H9 (cell line): ENCODE data around the gene GYG2. TPM values are rescaled to one million over a fixed set of nuclear protein-coding genes. Genes with fewer than 3 reads are reported as not detected.

Source experiments
- DNase-seq: peaks from one replicate; pipeline ENCODE4 v3.0.0-alpha.2; 2017
- H2AFZ ChIP-seq: one replicate; pipeline ENCODE4 v1.6.1; 2013; ENCODE audit warnings: mild to moderate bottlenecking, low read length, control low read depth, moderate library complexity
- H2AK5ac ChIP-seq: 2 replicates; pipeline ENCODE4 v1.6.1; 2013; ENCODE audit warnings: low read length, control low read depth, mixed read lengths; ENCODE audit not compliant: insufficient read length
- H2BK120ac ChIP-seq: one replicate; pipeline ENCODE4 v1.6.1; 2013; ENCODE audit warnings: low read depth, mild to moderate bottlenecking, low read length, control low read depth, inconsistent platforms; ENCODE audit not compliant: poor library complexity, severe bottlenecking
- H2BK12ac ChIP-seq: 2 replicates; pipeline ENCODE4 v1.6.1; 2013; ENCODE audit warnings: low read length, control low read depth, mixed read lengths, low read depth; ENCODE audit not compliant: insufficient read length
- H2BK15ac ChIP-seq: 2 replicates; pipeline ENCODE4 v1.6.1; 2013; ENCODE audit warnings: low read depth, low read length, control low read depth
- H2BK20ac ChIP-seq: one replicate; pipeline ENCODE4 v1.6.1; 2013; ENCODE audit warnings: low read depth, mild to moderate bottlenecking, low read length, control low read depth, inconsistent platforms; ENCODE audit not compliant: poor library complexity, severe bottlenecking
- H2BK5ac ChIP-seq: 2 replicates; pipeline ENCODE4 v1.6.1; 2013; ENCODE audit warnings: low read length, control low read depth, mixed read lengths; ENCODE audit not compliant: insufficient read length
- H3K14ac ChIP-seq: 2 replicates; pipeline ENCODE4 v1.6.1; 2013; ENCODE audit warnings: low read length, control low read depth; ENCODE audit not compliant: insufficient read depth
- H3K18ac ChIP-seq: 2 replicates; pipeline ENCODE4 v1.6.1; 2013; ENCODE audit warnings: low read depth, mild to moderate bottlenecking, mixed read lengths, low read length, control low read depth; ENCODE audit not compliant: insufficient read length
- H3K23ac ChIP-seq: 2 replicates; pipeline ENCODE4 v1.6.1; 2013; ENCODE audit warnings: low read length, control low read depth, mixed read lengths, low read depth; ENCODE audit not compliant: insufficient read length
- H3K23me2 ChIP-seq: 2 replicates; pipeline ENCODE4 v1.6.1; 2013; ENCODE audit warnings: low read depth, mild to moderate bottlenecking, mixed read lengths, low read length, control low read depth; ENCODE audit not compliant: insufficient read length, poor library complexity, severe bottlenecking
- H3K27ac ChIP-seq: 2 replicates; pipeline ENCODE4 v1.5.1; 2013; ENCODE audit warnings: low read length, control low read depth, mixed read lengths, low read depth; ENCODE audit not compliant: insufficient read length
- H3K27me3 ChIP-seq: 2 replicates; pipeline ENCODE4 v1.6.1; 2013; ENCODE audit warnings: low read length, control low read depth, inconsistent platforms; ENCODE audit not compliant: insufficient read depth
- H3K4ac ChIP-seq: 2 replicates; pipeline ENCODE4 v1.6.1; 2013; ENCODE audit warnings: low read depth, mild to moderate bottlenecking, control low read depth, inconsistent platforms, low read length, moderate library complexity
- H3K4me1 ChIP-seq: 2 replicates; pipeline ENCODE4 v1.6.1; 2013; ENCODE audit warnings: low read length, control low read depth, inconsistent platforms; ENCODE audit not compliant: insufficient read depth
- H3K4me2 ChIP-seq: 2 replicates; pipeline ENCODE4 v1.6.1; 2013; ENCODE audit warnings: low read length, control low read depth, mixed read lengths; ENCODE audit not compliant: insufficient read length, insufficient read depth
- H3K56ac ChIP-seq: 2 replicates; pipeline ENCODE4 v1.6.1; 2013; ENCODE audit warnings: low read depth, mild to moderate bottlenecking, mixed read lengths, low read length, control low read depth; ENCODE audit not compliant: insufficient read length
- H3K79me1 ChIP-seq: 2 replicates; pipeline ENCODE4 v1.6.1; 2013; ENCODE audit warnings: low read depth, mild to moderate bottlenecking, moderate library complexity, low read length, control low read depth, inconsistent platforms; ENCODE audit not compliant: insufficient read depth, poor library complexity, severe bottlenecking
- H3K79me2 ChIP-seq: 2 replicates; pipeline ENCODE4 v1.6.1; 2013; ENCODE audit warnings: low read length, control low read depth, inconsistent platforms; ENCODE audit not compliant: insufficient read depth
- H3K9ac ChIP-seq: 2 replicates; pipeline ENCODE4 v1.6.1; 2013; ENCODE audit warnings: low read length, control low read depth, mixed read lengths; ENCODE audit not compliant: insufficient read length; ENCODE audit errors: extremely low read depth
- H3K9me3 ChIP-seq: one replicate; pipeline ENCODE4 v1.6.1; 2013; ENCODE audit warnings: low read depth, low read length, inconsistent platforms; ENCODE audit not compliant: control insufficient read depth
- H3T11ph ChIP-seq: one replicate; pipeline ENCODE4 v1.6.1; 2013; ENCODE audit warnings: mild to moderate bottlenecking, low read length, control low read depth, inconsistent platforms
- H4K20me1 ChIP-seq: one replicate; pipeline ENCODE4 v1.6.1; 2013; ENCODE audit not compliant: control insufficient read depth, insufficient read length, insufficient read depth
- H4K5ac ChIP-seq: 2 replicates; pipeline ENCODE4 v1.6.1; 2013; ENCODE audit warnings: low read depth, mild to moderate bottlenecking, mixed read lengths, low read length, control low read depth; ENCODE audit not compliant: insufficient read length
- H4K8ac ChIP-seq: replicated peaks from 2 replicates; pipeline ENCODE4 v1.6.1; 2013; ENCODE audit warnings: low read length, control low read depth, mixed read lengths, low read depth; ENCODE audit not compliant: insufficient read length
- H4K91ac ChIP-seq: 2 replicates; pipeline ENCODE4 v1.6.1; 2013; ENCODE audit warnings: low read depth, mild to moderate bottlenecking, moderate library complexity, mixed read lengths, low read length, control low read depth; ENCODE audit not compliant: insufficient read length
- H3K27ac Mint-ChIP-seq, 3 experiments: 2 replicates in 2 of 3; 3 replicates in 1 of 3; pipeline ENCODE4 v1.8.0; 2020 to 2021; ENCODE audit warnings: mixed read lengths in 3 of 3, mild to moderate bottlenecking in 1 of 3, moderate library complexity in 1 of 3
- H3K27me3 Mint-ChIP-seq: 2 replicates; pipeline ENCODE4 v1.8.0; 2021; ENCODE audit warnings: low read depth, mild to moderate bottlenecking, moderate library complexity, mixed read lengths
- H3K36me3 Mint-ChIP-seq, 3 experiments: 2 replicates in 2 of 3; 3 replicates in 1 of 3; pipeline ENCODE4 v1.8.0; 2020 to 2021; ENCODE audit warnings: low read depth in 3 of 3, mixed read lengths in 3 of 3; ENCODE audit not compliant: insufficient read depth in 1 of 3
- H3K4me1 Mint-ChIP-seq, 2 experiments: 2 replicates each; pipeline ENCODE4 v1.8.0; 2020; ENCODE audit warnings: mixed read lengths in 2 of 2
- H3K4me3 Mint-ChIP-seq, 2 experiments: 2 replicates in 1 of 2; 3 replicates in 1 of 2; pipeline ENCODE4 v1.8.0; 2020 to 2021; ENCODE audit warnings: mild to moderate bottlenecking in 2 of 2, mixed read lengths in 2 of 2, moderate library complexity in 1 of 2
- H3K9me3 Mint-ChIP-seq, 2 experiments: 2 replicates in 1 of 2; 3 replicates in 1 of 2; pipeline ENCODE4 v1.8.0; 2020; ENCODE audit warnings: mild to moderate bottlenecking in 2 of 2, mixed read lengths in 2 of 2, moderate library complexity in 1 of 2
- WGBS: extraction: QIAGEN DNeasy Blood & Tissue Kit; methylation state at CpG from one replicate; pipeline ENCODE4 v1.1.7; 2013; ENCODE audit warnings: missing lambda C conversion rate, low lambda C conversion rate, mixed read lengths; ENCODE audit not compliant: insufficient read length; ENCODE audit errors: extremely low coverage; 5-methylcytosine and 5-hydroxymethylcytosine counted together
- total RNA-seq: library from RNA; stranded (reverse); gene quantifications from 2 replicates; pipeline ENCODE4 v1.2.1, GENCODE V29; 2021
- TF ChIP-seq, protein P1 (sequence below): fragments of 200-600 bp; sonication (generic); conservative IDR thresholded peaks from 3 replicates; pipeline ENCODE4 v1.8.0; 2021; ENCODE audit warnings: antibody characterized with exemption, mild to moderate bottlenecking

The GYG2 gene
- total RNA-seq, 1 experiment from 2014 or later, result 95.9 TPM

DNA sequence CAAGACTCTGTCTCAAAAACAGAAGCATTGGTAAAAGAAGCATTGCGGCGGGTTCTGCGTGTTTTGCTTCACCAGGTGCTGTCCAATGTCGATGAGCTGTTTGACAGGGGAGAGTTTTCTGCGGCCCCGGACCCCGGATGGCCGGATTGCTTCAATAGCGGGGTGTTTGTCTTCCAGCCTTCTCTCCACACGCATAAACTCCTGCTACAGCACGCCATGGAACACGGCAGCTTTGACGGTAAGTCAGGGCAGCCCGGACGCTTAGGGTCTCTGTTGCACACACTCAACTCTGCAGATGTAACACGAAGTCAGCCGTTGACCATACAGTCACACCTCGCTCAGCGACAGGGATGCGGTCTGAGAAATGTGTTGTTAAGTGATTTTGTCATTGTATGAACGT, 26.2 kb downstream of the GYG2 start:
- Histone ChIP-seq H2BK120ac (no peak overlapping the region), H2BK15ac (no peak overlapping the region), H3K27me3 (no peaks in the 10 kb centered on the region), H3K4me2 (no peak overlapping the region), H4K8ac (no peak overlapping the region), H2BK12ac (no peak overlapping the region), H3T11ph (no peak overlapping the region), H3K79me1 (no peaks in the 10 kb centered on the region), H2BK20ac (no peak overlapping the region), H2BK5ac (no peak overlapping the region), H3K27ac (no peak overlapping the region), H4K91ac (no peak overlapping the region), H3K9ac (no peak overlapping the region), H2AK5ac (no peak overlapping the region), H3K14ac (no peak overlapping the region), H2AFZ (no peak overlapping the region), H4K5ac (no peak overlapping the region), H3K4ac (no peak overlapping the region), H3K23ac (no peak overlapping the region), H4K20me1 (no peaks in the 10 kb centered on the region), H3K23me2 (no peaks in the 10 kb centered on the region), H3K4me1 (no peaks in the 10 kb centered on the region), H3K56ac (no peak overlapping the region), H3K18ac (no peak overlapping the region), H3K9me3 (no peaks in the 10 kb centered on the region), H3K79me2 (no peaks in the 10 kb centered on the region)
- Mint-ChIP-seq H3K9me3 (no peaks in the 10 kb centered on the region), H3K27ac (no peak overlapping the region), H3K27me3 (no peaks in the 10 kb centered on the region), H3K36me3 (peaks cover 32 to 48% (median 48%) of the 10 kb centered on the region in 3 experiments; a peak in 6 of 7 replicates), H3K4me1 (peaks cover 8 to 10% of the 10 kb centered on the region in 2 experiments), H3K4me3 (no peak overlapping the region)
- no peak for DNase-seq
- no CpG with 5 or more reads among the region's 21 CpGs for WGBS
- TF ChIP-seq, protein P1, sequence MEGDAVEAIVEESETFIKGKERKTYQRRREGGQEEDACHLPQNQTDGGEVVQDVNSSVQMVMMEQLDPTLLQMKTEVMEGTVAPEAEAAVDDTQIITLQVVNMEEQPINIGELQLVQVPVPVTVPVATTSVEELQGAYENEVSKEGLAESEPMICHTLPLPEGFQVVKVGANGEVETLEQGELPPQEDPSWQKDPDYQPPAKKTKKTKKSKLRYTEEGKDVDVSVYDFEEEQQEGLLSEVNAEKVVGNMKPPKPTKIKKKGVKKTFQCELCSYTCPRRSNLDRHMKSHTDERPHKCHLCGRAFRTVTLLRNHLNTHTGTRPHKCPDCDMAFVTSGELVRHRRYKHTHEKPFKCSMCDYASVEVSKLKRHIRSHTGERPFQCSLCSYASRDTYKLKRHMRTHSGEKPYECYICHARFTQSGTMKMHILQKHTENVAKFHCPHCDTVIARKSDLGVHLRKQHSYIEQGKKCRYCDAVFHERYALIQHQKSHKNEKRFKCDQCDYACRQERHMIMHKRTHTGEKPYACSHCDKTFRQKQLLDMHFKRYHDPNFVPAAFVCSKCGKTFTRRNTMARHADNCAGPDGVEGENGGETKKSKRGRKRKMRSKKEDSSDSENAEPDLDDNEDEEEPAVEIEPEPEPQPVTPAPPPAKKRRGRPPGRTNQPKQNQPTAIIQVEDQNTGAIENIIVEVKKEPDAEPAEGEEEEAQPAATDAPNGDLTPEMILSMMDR, result no peak
